GM06990 (cell line): ENCODE results near the gene OR10K2.
"Not testable (repeated sequence)": the region's sequence is repeated elsewhere in the genome, so short reads cannot be mapped to it uniquely, and the experiment has no call there.

Source experiments
- DNase-seq: peaks from one replicate; pipeline ENCODE4 v3.0.0-alpha.2; 2011; ENCODE audit not compliant: insufficient read length; ENCODE audit errors: extremely low read depth
- H3K27me3 ChIP-seq: replicated peaks from 2 replicates; pipeline ENCODE4 v1.6.0; 2011; ENCODE audit warnings: low read length; ENCODE audit not compliant: control insufficient read depth, insufficient read depth
- H3K36me3 ChIP-seq: 2 replicates; pipeline ENCODE4 v1.5.1; 2011; ENCODE audit warnings: low read length; ENCODE audit not compliant: control insufficient read depth, insufficient read depth
- H3K4me3 ChIP-seq: replicated peaks from 2 replicates; pipeline ENCODE4 v1.5.1; 2011; ENCODE audit warnings: low read depth, mild to moderate bottlenecking, control low read depth, low read length
- TF ChIP-seq, protein P1 (sequence below): IDR thresholded peaks from 2 replicates; pipeline ENCODE4 v1.5.1; 2011; ENCODE audit warnings: low read length, control low read depth, mild to moderate bottlenecking, inconsistent platforms; ENCODE audit not compliant: insufficient read depth, poor library complexity, severe bottlenecking

The OR10K2 gene

GRCh38 chr1:158445376-158445775 lies 19.3 kb upstream of the OR10K2 start:
- no peaks in the 10 kb centered on the region for H3K36me3 ChIP-seq
- no peaks in the 10 kb centered on the region for H3K27me3 ChIP-seq
- TF ChIP-seq, protein P1, sequence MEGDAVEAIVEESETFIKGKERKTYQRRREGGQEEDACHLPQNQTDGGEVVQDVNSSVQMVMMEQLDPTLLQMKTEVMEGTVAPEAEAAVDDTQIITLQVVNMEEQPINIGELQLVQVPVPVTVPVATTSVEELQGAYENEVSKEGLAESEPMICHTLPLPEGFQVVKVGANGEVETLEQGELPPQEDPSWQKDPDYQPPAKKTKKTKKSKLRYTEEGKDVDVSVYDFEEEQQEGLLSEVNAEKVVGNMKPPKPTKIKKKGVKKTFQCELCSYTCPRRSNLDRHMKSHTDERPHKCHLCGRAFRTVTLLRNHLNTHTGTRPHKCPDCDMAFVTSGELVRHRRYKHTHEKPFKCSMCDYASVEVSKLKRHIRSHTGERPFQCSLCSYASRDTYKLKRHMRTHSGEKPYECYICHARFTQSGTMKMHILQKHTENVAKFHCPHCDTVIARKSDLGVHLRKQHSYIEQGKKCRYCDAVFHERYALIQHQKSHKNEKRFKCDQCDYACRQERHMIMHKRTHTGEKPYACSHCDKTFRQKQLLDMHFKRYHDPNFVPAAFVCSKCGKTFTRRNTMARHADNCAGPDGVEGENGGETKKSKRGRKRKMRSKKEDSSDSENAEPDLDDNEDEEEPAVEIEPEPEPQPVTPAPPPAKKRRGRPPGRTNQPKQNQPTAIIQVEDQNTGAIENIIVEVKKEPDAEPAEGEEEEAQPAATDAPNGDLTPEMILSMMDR = no peak
- H3K4me3 ChIP-seq = no peak overlapping the region
- no peak for DNase-seq

- TF ChIP-seq, protein P1 = no peak
- DNase-seq = no peak
- Histone ChIP-seq H3K4me3 (no peak overlapping the region), H3K27me3 (no peaks in the 10 kb centered on the region), H3K36me3 (no peaks in the 10 kb centered on the region)
Observed at GRCh38 chr1:158434741-158435140, 8.7 kb upstream of the OR10K2 start.

DNA sequence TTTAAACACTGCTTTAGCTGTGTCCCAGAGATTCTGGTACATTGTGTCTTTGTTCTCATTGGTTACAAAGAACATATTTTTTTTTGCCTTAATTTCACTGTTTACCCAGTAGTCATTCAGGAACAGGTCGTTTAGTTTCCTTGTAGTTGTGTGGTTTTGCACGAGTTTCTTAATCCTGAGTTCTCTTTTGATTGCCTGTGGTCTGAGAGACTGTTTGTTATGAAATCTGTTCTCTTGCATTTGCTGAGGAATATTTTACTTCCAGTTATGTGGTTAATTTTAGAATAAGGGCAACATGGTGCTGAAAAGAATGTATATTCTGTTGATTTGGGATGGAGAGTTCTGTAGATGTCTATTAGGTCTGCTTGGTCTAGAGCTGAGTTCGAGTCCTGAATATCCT lies 4.1 kb upstream of the OR10K2 start:
- not testable (repeated sequence) for H3K36me3 ChIP-seq, H3K27me3 ChIP-seq, DNase-seq, H3K4me3 ChIP-seq

- DNase-seq = no peak
- H3K27me3 ChIP-seq = no peaks in the 10 kb centered on the region
- H3K36me3 ChIP-seq = no peaks in the 10 kb centered on the region
- no peak overlapping the region for H3K4me3 ChIP-seq
- TF ChIP-seq, protein P1 = no peak
Observed at GRCh38 chr1:158425027-158425426, 1.0 kb downstream of the OR10K2 start.

- no peak overlapping the region for H3K4me3 ChIP-seq
Observed at GRCh38 chr1:158422212-158422611, 3.8 kb downstream of the OR10K2 start.

GRCh38 chr1:158417586-158417985 lies 8.5 kb downstream of the OR10K2 start:
- Histone ChIP-seq H3K27me3 (no peaks in the 10 kb centered on the region), H3K36me3 (no peaks in the 10 kb centered on the region), H3K4me3 (no peak overlapping the region)
- DNase-seq = no peak
- TF ChIP-seq, protein P1 = no peak

More at GRCh38 chr1:158422212-158422611, 3.8 kb downstream of the OR10K2 start:
- TF ChIP-seq, protein P1 = no peak
- Histone ChIP-seq H3K36me3 (no peaks in the 10 kb centered on the region), H3K27me3 (no peaks in the 10 kb centered on the region)
- no peak for DNase-seq
